HepG2 (cell line): Measurements from ENCODE around the gene PAX7. TPM values are rescaled to one million over a fixed set of nuclear protein-coding genes. Genes with fewer than 3 reads are reported as not detected.

Experiments
- ATAC-seq: fragments of 200-7000 bp; cut with Tn5 transposase; 3 replicates; pipeline ENCODE4 v1.9.1; 2020; ENCODE audit warnings: mild to moderate bottlenecking, moderate library complexity
- BruUV-seq: library from RNA; stranded (reverse); fragments of 400-500 nt; replicated peaks from 2 replicates; lab custom pipeline; 2021; lab: Mats Ljungman, UMichigan
- CTCF ChIA-PET: fragments of 300-600 bp; formaldehyde crosslinking; extraction: SDS; loops from one replicate; lab custom pipeline; 2021; ENCODE audit warnings: low total read pairs, inconsistent platforms, low intra/inter-chr PET ratio; lab: Yijun Ruan, JAX
- POLR2A ChIA-PET: fragments of 350-600 bp; sonication (Branson Sonifier 250); formaldehyde crosslinking; loops from one replicate; lab custom pipeline; 2020; ENCODE audit warnings: antibody characterized with exemption, inconsistent platforms; lab: Yijun Ruan, JAX
- DNase-seq: peaks from one replicate; pipeline ENCODE4 v3.0.0-alpha.2; 2015; ENCODE audit warnings: low spot score
- FAIRE-seq: peaks from 3 replicates; lab custom pipeline; 2011; peaks lifted over from hg19 to GRCh38; lab: Jason Lieb, UNC
- H2AFZ ChIP-seq: one replicate; pipeline ENCODE4 v1.6.1; 2011; ENCODE audit warnings: low read length, inconsistent platforms
- H3K27ac ChIP-seq: fragments of 300-600 bp; 3 replicates; pipeline ENCODE4 v1.8.0; 2011; ENCODE audit warnings: mixed run types, mild to moderate bottlenecking, mixed read lengths, low read length, inconsistent platforms; ENCODE audit not compliant: insufficient read depth; ENCODE audit errors: extremely low read length
- H3K27me3 ChIP-seq, 2 experiments: fragments of 200-600 bp in 1 of 2; 2 replicates in 1 of 2; 3 replicates in 1 of 2; pipeline versions ENCODE4 v1.6.0 to v1.8.0; 2011; ENCODE audit warnings: low read length in 2 of 2, mild to moderate bottlenecking in 2 of 2, moderate library complexity in 2 of 2, inconsistent platforms in 1 of 2; ENCODE audit not compliant: insufficient read depth in 2 of 2, control insufficient read depth in 1 of 2
- H3K36me3 ChIP-seq, 2 experiments: fragments of 200-600 bp in 1 of 2; replicated peaks in 1 of 2; 2 replicates in 1 of 2; 3 replicates in 1 of 2; pipeline versions ENCODE4 v1.5.1 to v1.8.0; 2011; ENCODE audit warnings: low read length in 2 of 2, inconsistent platforms in 1 of 2; ENCODE audit not compliant: insufficient read depth in 2 of 2, control insufficient read depth in 1 of 2
- H3K4me1 ChIP-seq: 2 replicates; pipeline ENCODE4 v1.5.1; 2012; ENCODE audit warnings: low read length, inconsistent platforms; ENCODE audit not compliant: insufficient read depth
- H3K4me2 ChIP-seq: 2 replicates; pipeline ENCODE4 v1.6.0; 2011; ENCODE audit warnings: low read depth, low read length, inconsistent platforms
- H3K4me3 ChIP-seq, 3 experiments: fragments of 200-600 bp in 1 of 3; sonication (generic), shearing (Covaris generic) in 1 of 3; replicated peaks in 1 of 3; 2 replicates each; pipeline ENCODE4 v1.5.1; 2011 to 2016; ENCODE audit warnings: low read length in 3 of 3, inconsistent platforms in 2 of 3, low read depth in 2 of 3, mild to moderate bottlenecking in 2 of 3, control low read depth in 1 of 3, mixed read lengths in 1 of 3; ENCODE audit not compliant: insufficient read depth in 1 of 3
- H3K79me2 ChIP-seq: one replicate; pipeline ENCODE4 v1.6.1; 2011; ENCODE audit warnings: low read length, inconsistent platforms; ENCODE audit not compliant: insufficient read depth
- H3K9ac ChIP-seq: 2 replicates; pipeline ENCODE4 v1.6.0; 2011; ENCODE audit warnings: mild to moderate bottlenecking, low read depth, low read length, inconsistent platforms; ENCODE audit not compliant: insufficient read depth
- H3K9me3 ChIP-seq: 2 replicates; pipeline ENCODE4 v1.5.1; 2012; ENCODE audit warnings: mild to moderate bottlenecking, low read length
- H4K20me1 ChIP-seq: 2 replicates; pipeline ENCODE4 v1.6.0; 2011; ENCODE audit warnings: inconsistent platforms, mild to moderate bottlenecking, low read length, moderate library complexity; ENCODE audit not compliant: insufficient read depth
- CAMTA2 ChIP-seq: sonication (generic); formaldehyde crosslinking; IDR thresholded peaks from 2 replicates; pipeline ENCODE4 v1.4.0; 2020; ENCODE audit warnings: mild to moderate bottlenecking, missing genetic modification reagents, borderline replicate concordance
- ZNF224 ChIP-seq: sonication (generic); formaldehyde crosslinking; IDR thresholded peaks from 2 replicates; pipeline ENCODE4 v1.5.0; 2020; ENCODE audit warnings: mild to moderate bottlenecking, missing genetic modification reagents
- ZNF281 ChIP-seq: sonication (generic); formaldehyde crosslinking; IDR thresholded peaks from 2 replicates; pipeline ENCODE4 v1.4.0; 2020; ENCODE audit warnings: missing genetic modification reagents, borderline replicate concordance
- ZNF629 ChIP-seq: sonication (generic); formaldehyde crosslinking; conservative IDR thresholded peaks from 2 replicates; pipeline ENCODE4 v1.5.0; 2020; ENCODE audit warnings: missing genetic modification reagents
- ZNF703 ChIP-seq: sonication (generic); formaldehyde crosslinking; IDR thresholded peaks from 2 replicates; pipeline ENCODE4 v1.5.1; 2020; ENCODE audit warnings: missing genetic modification reagents, mild to moderate bottlenecking, moderate library complexity, borderline replicate concordance
- ZNF777 ChIP-seq: sonication (generic); formaldehyde crosslinking; IDR thresholded peaks from 2 replicates; pipeline ENCODE4 v1.4.0; 2020; ENCODE audit warnings: missing genetic modification reagents
- WGBS: methylation state at CpG from one replicate; pipeline ENCODE4 v1.1.6; 2017; ENCODE audit warnings: low lambda C conversion rate; 5-methylcytosine and 5-hydroxymethylcytosine counted together
- in situ Hi-C: cut with HindIII; loops from 2 replicates; pipeline ENCODE4 v1.10.0; 2017; ENCODE audit warnings: low pct_unique_long_range_greater_than_20kb; ENCODE audit not compliant: extremely low pct_ligation_motif_present
- intact Hi-C: fragments of 100-400 bp; cut with micrococcal nuclease; formaldehyde crosslinking; loops from one replicate; pipeline ENCODE4 v1.10.0; 2022; ENCODE audit not compliant: unreplicated experiment
- polyA plus RNA-seq, 8 experiments: library from polyadenylated mRNA; depleted of rRNA in 3 of 8; stranded (reverse) in 7 of 8; unstranded in 1 of 8; fragments of >200 nt; fragmentation: Illumina TruSeq in 4 of 8; extraction: Trizol in 4 of 8; gene quantifications; 2 replicates each; pipeline versions ENCODE4 v1.2.1 to v1.2.3, GENCODE V29; 2011 to 2016; ENCODE audit warnings: low read depth in 4 of 8, missing spikeins in 1 of 8, mixed read lengths in 1 of 8; ENCODE audit not compliant: insufficient read depth in 1 of 8
- total RNA-seq, 5 experiments: library from RNA; depleted of rRNA; stranded (reverse); fragments of >200 nt; fragmentation: Illumina TruSeq; extraction: Trizol; gene quantifications; 2 replicates each; pipeline ENCODE4 v1.2.3, GENCODE V29; 2016; ENCODE audit warnings: low read depth in 1 of 5
- TF ChIP-seq, protein P1 (sequence below): IDR thresholded peaks from 2 replicates; pipeline ENCODE4 v1.6.1; 2016

Gene PAX7
- total and polyA plus RNA-seq, 2 of the 13 experiments (the other 11 are each of a cell fraction or from before 2014, with no cell fraction given), result not detected

GRCh38 chr1:18781031-18781430 is 150.4 kb downstream of the PAX7 start (continued):
- TF ChIP-seq, protein P1, sequence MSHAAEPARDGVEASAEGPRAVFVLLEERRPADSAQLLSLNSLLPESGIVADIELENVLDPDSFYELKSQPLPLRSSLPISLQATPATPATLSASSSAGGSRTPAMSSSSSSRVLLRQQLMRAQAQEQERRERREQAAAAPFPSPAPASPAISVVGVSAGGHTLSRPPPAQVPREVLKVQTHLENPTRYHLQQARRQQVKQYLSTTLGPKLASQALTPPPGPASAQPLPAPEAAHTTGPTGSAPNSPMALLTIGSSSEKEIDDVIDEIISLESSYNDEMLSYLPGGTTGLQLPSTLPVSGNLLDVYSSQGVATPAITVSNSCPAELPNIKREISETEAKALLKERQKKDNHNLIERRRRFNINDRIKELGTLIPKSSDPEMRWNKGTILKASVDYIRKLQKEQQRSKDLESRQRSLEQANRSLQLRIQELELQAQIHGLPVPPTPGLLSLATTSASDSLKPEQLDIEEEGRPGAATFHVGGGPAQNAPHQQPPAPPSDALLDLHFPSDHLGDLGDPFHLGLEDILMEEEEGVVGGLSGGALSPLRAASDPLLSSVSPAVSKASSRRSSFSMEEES, result no peak
- TF ChIP-seq ZNF777 (no peak), CAMTA2 (CRISPR knock-in tag) (no peak), ZNF703 (CRISPR knock-in tag) (no peak)

DNA sequence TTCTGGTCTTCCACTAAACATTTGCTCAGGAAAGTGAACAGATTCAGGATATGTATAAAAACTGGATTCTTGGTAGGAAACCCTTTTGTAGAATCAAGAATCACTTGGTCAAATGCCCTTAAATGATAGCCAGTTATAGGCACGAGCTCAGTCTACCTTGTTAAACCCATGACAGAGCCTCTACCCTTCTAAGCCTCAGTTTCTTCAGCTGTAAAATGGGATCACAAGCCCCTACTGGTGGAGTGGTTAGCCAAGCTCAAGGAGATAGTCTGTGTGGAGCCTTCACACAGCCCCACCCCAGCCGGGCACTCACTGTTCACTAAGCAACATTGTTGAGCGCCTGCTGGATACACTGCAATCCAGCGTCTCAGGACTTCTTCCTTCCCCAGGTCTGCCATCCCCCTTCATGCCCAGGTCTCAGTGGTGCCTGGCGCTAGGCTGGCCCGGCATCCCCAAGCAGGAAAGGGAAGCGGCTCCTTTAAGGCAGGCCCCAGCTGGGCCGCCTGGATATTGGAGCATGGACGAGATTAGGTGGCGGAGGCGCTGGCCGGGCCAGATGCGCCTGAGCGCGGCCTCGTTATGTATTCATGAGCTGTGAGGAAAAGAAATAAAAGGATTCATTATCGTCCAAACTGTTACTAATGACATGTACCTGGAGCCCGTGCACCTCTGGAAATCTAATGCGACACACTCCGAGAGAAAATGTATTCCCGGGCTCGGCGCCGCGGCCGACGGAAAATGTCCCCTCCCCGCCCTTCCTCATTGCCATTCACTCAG is 153.2 kb downstream of the PAX7 start:
- Histone ChIP-seq H3K36me3 (no peaks in the 10 kb centered on the region), H3K4me2 (no peak overlapping the region), H3K9ac (no peak overlapping the region), H3K4me1 (no peaks in the 10 kb centered on the region), H3K9me3 (no peaks in the 10 kb centered on the region), H4K20me1 (no peaks in the 10 kb centered on the region), H3K4me3 (no peak overlapping the region), H3K27ac (no peak overlapping the region), H3K27me3 (peaks cover 2 to 42% of the 10 kb centered on the region in 2 experiments; a peak in 3 of 5 replicates), H2AFZ (no peak overlapping the region), H3K79me2 (no peaks in the 10 kb centered on the region)
- FAIRE-seq (no peak), ATAC-seq (no peak), DNase-seq (no peak)
- BruUV-seq, result no TSS peak
- CTCF ChIA-PET, result no interaction called here
- TF ChIP-seq ZNF281 (CRISPR knock-in tag) (no peak), ZNF224 (CRISPR knock-in tag) (no peak), ZNF629 (CRISPR knock-in tag) (peak; percentile 63)
- 57% methylated on average over 27 of the region's 28 CpGs for whole genome bisulfite sequencing
- in situ Hi-C loops, result no loop called here
- POLR2A ChIA-PET, result no interaction called here
- intact Hi-C loops, result no loop called here
